HG03066 (cell line): ENCODE results near the gene CCL11.
"Not testable (repeated sequence)": the region's sequence is repeated elsewhere in the genome, so short reads cannot be mapped to it uniquely, and the experiment has no call there.

Experiments used
- ATAC-seq: cut with Tn5 transposase; IDR thresholded peaks from one replicate; pipeline ENCODE4 v1.9.1; 2021; ENCODE audit warnings: low read depth; ENCODE audit not compliant: unreplicated experiment

Gene CCL11

DNA sequence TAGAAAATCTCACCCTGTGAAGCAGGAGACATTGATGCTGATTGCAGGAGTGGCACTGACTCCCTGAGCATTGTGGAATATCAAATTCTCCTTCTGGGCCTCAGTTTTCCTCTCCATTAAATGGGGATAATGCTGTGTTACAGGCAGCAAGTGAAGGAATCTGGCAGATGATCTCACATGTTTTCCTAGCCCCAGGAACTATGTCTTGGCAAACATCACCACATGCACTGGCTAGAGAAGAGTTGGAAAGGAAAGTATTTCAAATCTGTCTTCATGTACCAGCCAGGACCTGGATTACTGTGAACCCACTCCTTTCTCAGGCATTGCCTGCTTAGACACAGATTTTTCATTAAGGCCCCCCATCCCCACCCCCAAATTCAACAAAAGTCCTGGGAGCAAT is 20.1 kb downstream of the CCL11 start:
- no peak for ATAC-seq

DNA sequence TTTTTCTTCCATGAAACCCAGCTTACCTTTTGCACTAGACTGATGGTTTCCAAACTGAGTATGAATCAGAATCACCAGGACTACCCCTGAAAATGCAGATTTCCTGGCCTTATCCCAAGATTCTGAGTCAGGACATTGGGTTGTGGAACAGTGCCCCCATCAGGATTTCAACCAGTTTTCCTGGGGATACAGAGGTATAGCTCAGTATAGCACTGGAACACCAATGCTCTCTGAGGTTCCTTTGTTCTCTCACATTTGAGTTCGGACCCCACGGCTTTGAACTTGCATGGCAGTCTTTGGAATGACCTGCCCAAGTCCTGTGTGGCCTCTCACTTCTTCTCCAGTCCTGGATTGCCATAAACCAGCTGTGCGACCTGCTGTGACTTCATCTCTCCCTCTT is 20.9 kb downstream of the CCL11 start:
- ATAC-seq, result no peak

DNA sequence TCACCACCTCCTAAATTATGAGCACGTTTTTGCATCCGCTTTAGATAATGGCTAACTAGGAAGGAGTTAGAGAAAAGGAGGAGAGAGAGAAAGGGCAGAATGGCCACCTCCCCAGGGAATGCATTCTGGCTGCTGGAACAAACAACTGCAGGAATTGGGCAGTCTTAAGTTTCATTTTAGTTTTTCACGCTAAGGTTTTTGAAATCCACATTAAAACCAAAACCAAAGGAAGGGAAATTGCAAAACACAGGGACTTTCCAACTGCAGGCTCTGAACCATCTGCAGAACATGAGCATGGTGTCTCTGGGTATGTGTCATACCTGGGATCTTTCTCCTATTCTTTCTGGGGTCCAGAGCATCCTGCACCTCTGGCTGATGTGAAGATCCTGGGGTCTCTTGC is 21.6 kb downstream of the CCL11 start:
- ATAC-seq, result no peak

DNA sequence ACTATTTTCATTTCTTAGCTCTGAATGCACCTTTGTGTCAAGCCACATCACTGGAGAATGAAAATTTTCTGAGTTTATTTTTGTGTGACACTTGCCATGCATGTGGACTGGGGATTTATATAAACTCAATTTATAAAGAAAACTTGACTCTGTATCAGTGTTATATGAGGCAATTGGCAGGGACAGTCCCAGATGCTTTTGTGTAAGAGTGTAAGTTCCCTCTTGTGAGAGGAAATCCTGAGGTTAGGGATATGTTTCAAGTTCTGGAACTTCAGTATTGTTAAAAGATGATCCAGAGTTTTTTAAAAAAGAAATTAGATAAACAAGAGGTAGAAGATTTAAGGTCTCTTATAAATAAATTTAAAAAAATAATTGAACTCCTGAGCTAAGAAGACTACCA is 22.8 kb downstream of the CCL11 start:
- no peak for ATAC-seq

DNA sequence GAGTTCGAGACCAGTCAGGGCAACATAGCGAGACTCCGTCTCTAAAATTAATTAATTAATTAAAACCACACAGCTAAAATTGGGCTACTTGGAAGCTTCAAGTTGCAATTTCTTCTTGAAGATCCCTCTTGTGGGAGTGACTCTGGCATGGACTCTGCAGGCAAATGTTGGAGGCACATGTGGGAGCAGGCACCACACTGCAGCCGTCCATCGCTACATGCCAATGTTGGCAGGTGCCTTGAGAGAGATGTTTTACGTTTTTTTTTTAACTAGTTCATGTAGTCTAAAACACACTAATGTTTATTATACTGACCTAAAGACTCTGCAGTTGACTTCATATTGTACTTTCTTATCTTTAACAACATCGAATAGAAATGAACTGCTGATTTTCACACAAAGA is 25.7 kb downstream of the CCL11 start:
- ATAC-seq, result no peak

DNA sequence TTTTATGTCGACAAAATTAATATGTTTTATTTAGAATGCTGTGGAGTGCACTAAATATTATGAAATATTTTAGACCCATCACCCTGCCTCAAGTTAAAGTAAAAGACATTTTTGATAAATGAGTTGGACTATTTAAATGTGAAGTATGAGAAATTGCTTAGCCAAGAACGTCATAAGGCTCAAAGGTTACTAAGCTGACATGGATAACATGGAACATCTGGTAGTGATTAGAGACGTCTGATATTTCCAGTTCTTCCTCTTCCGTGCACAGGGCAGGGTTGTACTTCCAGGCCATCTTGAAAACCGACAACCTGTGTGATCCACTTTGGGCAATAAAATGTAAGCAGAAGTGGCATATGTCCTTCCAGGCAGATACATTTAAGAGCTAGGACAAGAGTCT is 26.5 kb downstream of the CCL11 start:
- no peak for ATAC-seq

DNA sequence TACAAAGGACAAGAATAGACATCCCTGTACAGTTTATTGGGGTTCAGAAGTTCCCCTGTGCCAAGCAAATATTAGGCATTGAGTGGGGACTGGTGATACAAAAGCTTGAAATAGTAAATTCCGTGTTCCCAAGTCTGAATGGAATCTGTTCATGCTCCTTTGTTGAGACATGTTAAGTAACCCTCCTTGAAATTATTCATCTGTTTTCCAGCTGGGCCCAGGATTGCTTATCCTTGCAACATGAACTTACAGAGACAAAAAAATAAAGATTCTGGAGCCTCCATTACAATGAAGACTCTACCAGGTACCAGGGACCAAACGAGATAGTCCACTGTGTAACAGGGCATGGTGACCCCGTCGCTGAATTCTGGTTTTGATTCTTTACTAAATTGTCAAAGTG is 27.6 kb downstream of the CCL11 start:
- no peak for ATAC-seq

DNA sequence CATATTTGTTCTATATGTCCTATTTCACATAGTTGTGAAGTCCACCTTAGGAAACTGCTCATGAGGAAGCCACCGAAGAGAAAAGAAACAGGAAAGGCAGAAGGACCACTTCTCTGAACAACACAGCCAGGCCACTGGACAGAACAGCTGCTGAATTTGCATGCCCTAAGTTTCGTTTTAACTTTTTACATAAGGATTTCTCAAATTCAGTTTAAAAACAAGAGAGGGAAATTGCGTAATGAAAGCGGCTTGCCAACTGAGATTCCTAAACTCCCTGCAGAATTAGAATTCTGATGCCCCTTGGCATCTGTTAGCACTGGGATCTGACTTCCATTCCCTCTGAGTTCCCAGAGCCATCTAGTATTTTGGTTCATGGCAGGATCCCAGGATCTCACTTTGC is 28.7 kb downstream of the CCL11 start:
- ATAC-seq, result no peak

DNA sequence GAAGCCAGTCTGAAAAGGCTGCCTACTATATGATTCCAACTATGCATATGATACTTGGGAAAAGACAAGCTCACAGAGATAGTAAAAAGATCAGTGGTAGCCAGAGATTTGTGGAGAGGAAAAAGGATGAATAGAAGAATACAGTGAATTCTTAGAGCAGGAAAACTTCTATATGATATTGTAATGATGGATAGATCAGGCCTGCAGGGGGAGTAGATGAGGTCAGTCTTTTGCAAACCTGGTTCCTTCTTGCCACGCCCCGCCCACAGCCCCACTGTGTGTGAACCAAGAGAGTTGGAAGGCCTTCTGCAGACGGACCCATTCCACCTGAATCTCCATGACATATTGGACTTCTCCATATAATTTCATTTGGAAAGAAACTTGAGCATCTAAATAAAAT is 32.9 kb downstream of the CCL11 start:
- ATAC-seq, result no peak

DNA sequence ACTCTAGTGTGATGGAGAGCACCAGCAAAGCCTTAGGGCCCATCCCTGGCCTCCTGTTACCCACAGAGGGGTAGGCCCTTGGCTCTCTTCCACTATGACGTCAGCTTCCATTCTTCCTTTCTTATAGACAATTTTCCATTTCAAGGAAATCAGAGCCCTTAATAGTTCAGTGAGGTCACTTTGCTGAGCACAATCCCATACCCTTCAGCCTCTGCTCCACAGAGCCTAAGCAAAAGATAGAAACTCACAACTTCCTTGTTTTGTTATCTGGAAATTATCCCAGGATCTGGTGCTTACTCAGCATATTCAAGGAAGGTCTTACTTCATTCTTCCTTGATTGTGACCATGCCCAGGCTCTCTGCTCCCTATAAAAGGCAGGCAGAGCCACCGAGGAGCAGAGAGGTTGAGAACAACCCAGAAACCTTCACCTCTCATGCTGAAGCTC is 33.5 kb downstream of the CCL11 start, which contains the start of gene CCL8:
CCL8 (plus strand) TSS at position 397 of the 445 bp plus-strand sequence. CDS start 67 bp downstream, outside the sequence.
- ATAC-seq, result no peak

DNA sequence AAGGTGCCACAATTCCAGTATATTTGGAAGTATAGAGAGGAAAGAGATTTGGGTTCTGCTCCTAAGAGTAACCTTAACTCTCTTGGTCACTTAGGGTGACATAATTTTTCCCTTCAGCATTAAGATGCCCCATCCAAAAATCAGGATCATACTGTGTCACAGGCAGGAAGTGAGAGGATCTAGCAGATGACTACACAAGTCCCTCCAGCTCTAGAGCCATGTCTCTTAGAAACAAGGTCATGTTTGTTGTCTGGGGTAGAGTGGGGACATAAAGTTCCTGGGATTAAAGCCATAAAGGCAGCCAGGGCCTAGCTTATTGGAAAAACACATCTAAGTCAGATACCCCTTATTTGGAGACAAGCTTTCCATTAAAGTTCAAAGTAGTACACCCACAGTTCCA is 36.4 kb downstream of the CCL11 start:
- no peak for ATAC-seq

DNA sequence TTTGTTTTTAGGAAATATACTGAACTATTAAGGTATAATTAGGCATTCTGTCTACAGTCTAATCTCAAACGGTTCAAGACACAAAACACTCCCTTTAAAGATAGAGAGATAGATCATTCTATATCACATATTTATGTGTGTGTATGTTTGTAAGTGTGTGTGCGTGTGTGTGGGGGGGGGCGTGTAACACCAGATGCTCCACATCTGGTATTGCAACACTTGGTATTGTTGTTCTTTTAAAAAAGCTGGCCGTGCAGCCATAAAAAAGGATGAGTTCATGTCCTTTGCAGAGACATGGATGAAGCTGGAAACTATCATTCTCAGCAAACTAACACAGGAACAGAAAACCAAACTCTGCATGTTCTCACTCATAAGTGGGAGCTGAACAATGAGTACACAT is 42.0 kb downstream of the CCL11 start:
- not testable (repeated sequence) for ATAC-seq

DNA sequence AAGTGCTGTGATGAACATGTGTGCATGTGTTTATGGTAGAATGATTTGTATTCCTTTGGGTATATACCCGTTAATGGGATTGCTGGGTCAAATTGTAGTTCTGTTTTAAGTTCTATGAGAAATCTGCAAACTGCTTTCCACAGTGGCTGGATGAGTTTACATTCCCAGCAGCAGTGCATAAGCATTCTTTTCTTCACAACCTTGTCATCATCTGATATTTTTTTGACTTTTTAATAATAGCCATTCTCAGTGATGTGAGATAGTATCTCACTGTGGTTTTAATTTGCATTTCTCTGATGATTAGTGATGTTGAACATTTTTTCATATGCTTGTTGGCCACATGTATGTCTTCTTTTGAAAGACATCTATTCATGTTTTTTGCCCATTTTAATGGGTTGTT is 52.2 kb downstream of the CCL11 start:
- ATAC-seq, result no peak
